GM10248 (cell line): ENCODE results near the gene MED22.
"Not testable (repeated sequence)": the region's sequence is repeated elsewhere in the genome, so short reads cannot be mapped to it uniquely, and the experiment has no call there.

ENCODE experiments used
- CTCF ChIA-PET: fragments of 300-600 bp; sonication (Branson Sonifier 250); formaldehyde crosslinking; extraction: SDS; loops from one replicate; lab custom pipeline; 2021; ENCODE audit warnings: antibody characterized with exemption; lab: Yijun Ruan, JAX
- POLR2A ChIA-PET: fragments of 350-650 bp; sonication (Branson Sonifier 250); formaldehyde crosslinking; extraction: SDS; loops from one replicate; lab custom pipeline; 2020; ENCODE audit warnings: antibody characterized with exemption; lab: Yijun Ruan, JAX
- DNase-seq: peaks from one replicate; pipeline ENCODE4 v3.0.0; 2012; ENCODE audit errors: extremely low spot score
- CTCF ChIP-seq: IDR thresholded peaks from 2 replicates; pipeline ENCODE4 v1.5.1; 2012; ENCODE audit warnings: mild to moderate bottlenecking, low read depth; ENCODE audit errors: extremely low read depth, missing control alignments, control extremely low read depth

MED22 gene

GRCh38 chr9:133383438-133383837 is 35.5 kb upstream of the MED22 start:
- ChIA-PET CTCF (no interaction called here), POLR2A (no interaction called here)
- TF ChIP-seq CTCF = no peak
- no peak for DNase-seq

GRCh38 chr9:133382507-133383141 is 34.7 kb upstream of the MED22 start:
- no peak for TF ChIP-seq CTCF
- ChIA-PET CTCF (no interaction called here), POLR2A (no interaction called here)
- no peak for DNase-seq

DNA sequence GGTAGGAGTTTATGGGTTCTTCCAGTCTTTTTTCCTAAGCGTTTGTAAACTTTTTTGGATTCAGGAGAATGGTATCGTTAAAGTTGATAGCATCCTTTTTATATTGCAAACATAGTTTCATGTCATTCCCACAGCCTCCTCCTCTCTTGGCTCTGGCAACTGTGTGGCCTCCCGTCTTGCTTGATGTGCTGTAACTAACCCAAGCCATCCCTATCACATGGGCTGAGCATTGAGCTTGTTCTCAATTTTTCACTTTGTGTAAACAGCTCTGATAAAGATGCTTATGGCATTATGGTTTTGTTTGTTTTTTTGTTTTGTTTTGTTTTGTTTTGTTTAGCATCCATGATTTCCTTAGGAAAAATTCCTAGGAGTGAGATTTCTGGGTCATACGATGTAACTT is 32.8 kb upstream of the MED22 start:
- no peak for TF ChIP-seq CTCF
- ChIA-PET POLR2A (no interaction called here), CTCF (no interaction called here)
- DNase-seq = no peak

DNA sequence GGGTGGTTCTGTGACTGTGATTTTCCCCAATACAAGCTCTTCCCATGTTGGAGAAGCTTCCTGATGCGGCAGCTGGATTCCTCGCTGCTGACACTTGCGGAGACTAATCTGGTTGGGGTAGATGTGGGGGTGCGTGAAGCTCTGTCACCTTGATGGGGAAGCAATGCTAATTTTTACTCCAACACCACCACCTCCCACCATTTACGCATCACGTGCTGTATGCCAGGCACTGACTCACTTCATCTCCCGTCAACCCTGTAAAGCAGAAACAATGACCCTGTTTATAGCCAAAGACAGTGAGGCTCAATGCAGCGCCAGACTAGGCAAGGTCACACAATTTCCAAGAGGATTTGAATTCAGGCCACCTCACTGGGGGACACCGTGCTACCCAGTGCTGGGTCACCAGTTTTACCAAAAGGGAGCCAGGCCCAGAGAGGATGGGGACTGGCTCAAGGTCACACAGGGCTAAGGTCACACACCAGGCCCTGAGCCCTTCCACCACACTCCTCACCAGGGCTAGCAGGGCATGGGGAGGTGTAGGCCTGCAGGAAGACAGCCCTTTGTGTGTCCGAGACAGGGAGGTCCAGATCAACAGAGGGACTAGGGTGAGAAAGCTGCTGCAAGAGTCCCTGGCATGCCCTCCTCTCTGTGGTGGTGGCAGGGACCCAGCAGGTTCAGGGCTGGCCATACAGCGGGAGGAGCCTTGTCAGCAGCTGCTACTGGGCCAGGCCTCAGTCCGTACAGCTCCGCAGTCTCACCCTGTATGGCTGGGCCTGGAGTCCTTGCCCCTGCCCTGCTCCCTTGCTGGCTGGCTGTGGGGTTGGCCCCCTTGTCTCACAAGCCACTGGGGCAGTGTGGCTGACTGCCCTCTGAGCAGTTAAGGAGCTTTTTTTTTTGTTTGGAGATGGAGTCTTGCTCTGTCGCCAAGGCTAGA is 31.5 kb upstream of the MED22 start:
- TF ChIP-seq CTCF = no peak
- POLR2A ChIA-PET = no interaction called here
- CTCF ChIA-PET = interaction anchor here (1.4 kb wide), 1 partner anchor 8 kb away, joined by 6 read pairs; no protein-coding TSS in a partner anchor
- no peak for DNase-seq

GRCh38 chr9:133378408-133378962 is 30.6 kb upstream of the MED22 start:
- ChIA-PET CTCF (interaction anchor here (1.4 kb wide), 1 partner anchor 9 kb away, joined by 6 read pairs; no protein-coding TSS in a partner anchor), POLR2A (no interaction called here)
- no peak for TF ChIP-seq CTCF
- DNase-seq = no peak

- CTCF ChIA-PET = interaction anchor here (1.6 kb wide), 1 partner anchor 23 kb away, joined by 4 read pairs; no protein-coding TSS in a partner anchor
- no peak for TF ChIP-seq CTCF
- POLR2A ChIA-PET = no interaction called here
- DNase-seq = no peak
Measured at GRCh38 chr9:133377721-133378216, 29.8 kb upstream of the MED22 start.

- DNase-seq = not testable (repeated sequence)
- ChIA-PET CTCF (interaction anchor here (0.9 to 1.6 kb wide), 3 partner anchors 11 to 47 kb away, joined by 3 to 4 read pairs (median 3); no protein-coding TSS in a partner anchor), POLR2A (interaction anchor here (0.7 to 0.8 kb wide), 2 partner anchors 28 to 223 kb away, joined by 3 read pairs; no protein-coding TSS in a partner anchor)
Measured at GRCh38 chr9:133377280-133377679, 29.3 kb upstream of the MED22 start.
